ENCODE data around the gene DPPA2.

DPPA2 gene

GRCh38 chr3:109313061-109313460 is 3.3 kb downstream of the DPPA2 start:
- DNase-seq = no peak

- DNase-seq = no peak
These were observed 18.8 kb downstream of the DPPA2 start for GRCh38 chr3:109297496-109297895.

DNA sequence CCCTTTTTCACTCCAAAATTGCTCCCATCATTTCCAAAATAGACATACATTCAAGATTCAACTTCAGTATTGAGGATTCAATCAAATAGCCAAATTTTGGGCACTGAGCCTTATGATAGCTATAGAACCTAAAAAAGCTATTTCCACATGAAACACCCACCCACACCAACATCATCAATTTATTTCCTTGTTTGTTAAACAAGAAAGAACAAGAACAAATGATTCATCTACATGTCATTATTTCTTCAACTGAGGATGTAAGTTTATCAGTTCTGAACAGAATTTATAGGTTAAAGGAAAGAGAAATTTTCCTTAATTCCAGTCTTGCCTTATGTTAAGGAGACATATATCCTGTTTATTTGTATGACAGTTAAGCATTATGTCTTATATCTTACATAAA is 32.2 kb downstream of the DPPA2 start:
- DNase-seq = no peak

- no peak for DNase-seq
These were observed 37.8 kb downstream of the DPPA2 start for GRCh38 chr3:109278546-109278945.

- no peak for DNase-seq
These were observed 38.2 kb downstream of the DPPA2 start for GRCh38 chr3:109278141-109278540.

DNA sequence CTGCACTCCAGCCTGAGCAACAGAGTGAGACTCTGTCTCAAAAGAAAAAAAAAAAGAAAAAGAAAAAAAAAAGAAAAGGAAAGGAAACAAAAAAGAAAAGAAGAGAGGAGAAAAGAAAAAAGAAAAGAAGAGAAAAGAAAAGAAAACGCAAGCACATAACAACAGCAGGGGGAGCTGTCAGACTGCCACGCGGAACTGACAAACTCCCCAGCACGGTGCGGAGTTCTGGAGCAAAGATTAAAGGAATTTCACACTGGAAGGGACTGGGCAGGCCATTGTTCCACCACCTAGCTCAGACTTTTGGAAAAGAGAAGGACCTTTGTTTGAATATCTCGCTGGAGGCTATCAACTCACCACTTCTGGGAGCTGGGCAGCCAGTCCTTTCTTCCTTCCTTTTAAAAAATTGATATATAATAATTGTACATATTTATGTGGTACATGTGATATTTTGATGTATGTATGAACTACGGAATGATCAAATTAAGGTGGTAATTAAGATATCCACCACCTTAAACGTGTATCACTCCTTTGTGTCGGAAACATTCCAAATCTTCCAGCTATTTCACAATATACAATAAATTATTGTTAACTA is 40.5 kb downstream of the DPPA2 start:
- DNase-seq = no peak

- DNase-seq = no peak
These were observed 45.5 kb downstream of the DPPA2 start for GRCh38 chr3:109270779-109271178.

DNA sequence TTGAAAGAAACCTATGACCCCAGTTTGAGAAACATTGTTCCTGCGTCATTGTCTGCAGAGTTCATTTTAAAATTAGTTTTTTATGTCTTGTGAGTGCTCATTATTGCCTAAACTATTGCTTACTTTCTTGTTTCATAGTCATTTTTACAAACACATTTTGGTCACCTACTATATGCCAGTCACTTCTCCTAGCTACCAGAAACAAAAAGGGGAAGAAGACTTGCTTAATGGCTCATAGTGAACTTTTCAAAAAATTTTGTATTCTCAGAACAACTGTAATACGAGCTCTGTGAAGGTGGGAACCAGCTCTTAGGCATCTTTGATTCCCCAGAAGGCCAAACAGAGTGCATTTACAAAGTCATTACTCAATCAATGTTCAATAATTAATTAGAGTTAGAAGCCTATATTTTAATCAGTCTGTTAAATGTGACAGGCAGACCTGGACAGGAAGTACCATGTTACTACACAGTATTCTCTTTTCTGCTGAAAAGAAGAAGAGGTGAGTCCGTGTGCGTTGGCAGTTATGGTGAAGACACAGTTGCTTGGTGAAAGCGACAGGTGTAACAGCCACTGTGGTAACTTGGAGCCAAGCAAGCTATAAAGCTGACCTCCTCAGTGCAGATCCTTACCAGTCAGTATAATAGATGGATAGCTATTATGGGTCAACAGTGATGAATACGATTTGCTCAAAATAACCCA is 46.6 kb downstream of the DPPA2 start:
- DNase-seq = no peak

- DNase-seq = no peak
These were observed 48.1 kb downstream of the DPPA2 start for GRCh38 chr3:109268181-109268580.

- DNase-seq = no peak
These were observed 51.0 kb downstream of the DPPA2 start for GRCh38 chr3:109265295-109265694.

DNA sequence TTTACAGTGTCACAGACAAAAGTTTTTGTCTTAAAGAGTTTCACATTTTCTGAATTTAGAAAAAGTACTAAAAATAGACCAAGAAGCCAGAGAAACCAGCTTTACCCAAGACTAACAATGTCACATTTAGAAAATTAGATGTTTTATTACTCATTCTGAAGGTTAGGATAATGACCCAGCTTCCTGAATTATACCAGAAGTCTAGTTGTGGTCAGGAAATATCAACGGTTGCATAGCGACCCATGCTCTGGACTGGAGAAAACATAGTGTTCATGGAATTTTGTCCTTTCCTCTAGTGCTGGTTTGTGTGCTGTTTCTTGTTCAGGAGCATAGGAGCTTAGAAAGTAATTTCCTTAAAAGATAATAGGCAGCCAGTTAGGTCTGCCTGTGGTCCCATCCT is 59.0 kb downstream of the DPPA2 start:
- no peak for DNase-seq

GRCh38 chr3:109254770-109255169 is 61.5 kb downstream of the DPPA2 start:
- DNase-seq = no peak

DNA sequence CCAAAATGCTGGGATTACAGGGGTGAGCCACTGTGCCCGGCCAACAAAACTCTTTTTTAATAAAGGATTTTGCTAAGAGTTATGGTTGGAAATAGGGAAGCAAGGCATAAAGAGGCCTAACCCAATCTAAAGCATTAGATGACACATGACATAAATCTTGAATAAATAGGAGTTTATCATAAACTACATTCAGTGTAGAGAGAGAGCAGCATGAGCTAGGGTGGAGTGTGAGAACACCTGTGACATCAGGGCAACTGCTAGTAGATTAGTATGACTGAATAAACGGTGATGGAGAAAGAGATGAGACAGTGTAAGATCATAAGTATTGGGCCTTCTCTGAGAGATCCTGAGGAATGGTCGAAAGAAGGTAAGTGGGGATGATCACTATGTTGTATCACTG is 63.7 kb downstream of the DPPA2 start:
- DNase-seq = no peak
